Coronary artery (tissue), 2 donors: Measurements from ENCODE around the gene CTIF.

Source experiments
- DNase-seq: peaks from one replicate; pipeline ENCODE4 v3.0.0-alpha.2; 2017; ENCODE audit warnings: low spot score
- H3K27ac ChIP-seq, 2 donors: fragments of 200-600 bp; sonication (generic); one replicate each; pipeline ENCODE4 v1.5.1; 2016 to 2019
- H3K4me3 ChIP-seq: fragments of 200-600 bp; sonication (generic); 2 replicates; pipeline ENCODE4 v1.5.1; 2016; ENCODE audit warnings: mild to moderate bottlenecking, moderate library complexity
- CTCF ChIP-seq: fragments of 200-600 bp; sonication (generic); IDR thresholded peaks from one replicate; pipeline ENCODE4 v1.5.1; 2019; ENCODE audit warnings: antibody characterized with exemption

CTIF gene

GRCh38 chr18:48624856-48625255 is 86.0 kb downstream of the CTIF start:
- TF ChIP-seq CTCF = no peak
- no peak overlapping the region for H3K4me3 ChIP-seq
- no peak for DNase-seq
- peak overlapping the region in 1 of 2 donors; percentile 93 for H3K27ac ChIP-seq

- no peak overlapping the region for H3K4me3 ChIP-seq
- H3K27ac ChIP-seq = no peak overlapping the region
- no peak for DNase-seq
- TF ChIP-seq CTCF = no peak
Measured at GRCh38 chr18:48627216-48627615, 88.4 kb downstream of the CTIF start.

- no peak for TF ChIP-seq CTCF
- Histone ChIP-seq H3K4me3 (no peak overlapping the region), H3K27ac (no peak overlapping the region)
- no peak for DNase-seq
Measured at GRCh38 chr18:48629730-48630324, 91.0 kb downstream of the CTIF start.

- no peak overlapping the region for H3K27ac ChIP-seq
Measured at GRCh38 chr18:48631851-48632250, 93.0 kb downstream of the CTIF start.

GRCh38 chr18:48632676-48633257 is 93.9 kb downstream of the CTIF start:
- TF ChIP-seq CTCF = no peak
- H3K4me3 ChIP-seq = no peak overlapping the region
- peak; percentile 61 for DNase-seq
- no peak overlapping the region for H3K27ac ChIP-seq

More at GRCh38 chr18:48631851-48632250, 93.0 kb downstream of the CTIF start:
- H3K4me3 ChIP-seq = no peak overlapping the region
- TF ChIP-seq CTCF = no peak
- DNase-seq = peak; percentile 61

GRCh38 chr18:48634491-48634890 is 95.7 kb downstream of the CTIF start:
- DNase-seq = peak; percentile 46
- TF ChIP-seq CTCF = no peak
- H3K4me3 ChIP-seq = no peak overlapping the region
- H3K27ac ChIP-seq = no peak overlapping the region

GRCh38 chr18:48634975-48635374 is 96.1 kb downstream of the CTIF start:
- no peak for TF ChIP-seq CTCF
- Histone ChIP-seq H3K27ac (no peak overlapping the region), H3K4me3 (no peak overlapping the region)
- no peak for DNase-seq
